ENCODE measurements around the gene HOXC9.
A peak's percentile ranks its signal among the peaks of the same experiment; 100 is the strongest.

HOXC9 gene

DNA sequence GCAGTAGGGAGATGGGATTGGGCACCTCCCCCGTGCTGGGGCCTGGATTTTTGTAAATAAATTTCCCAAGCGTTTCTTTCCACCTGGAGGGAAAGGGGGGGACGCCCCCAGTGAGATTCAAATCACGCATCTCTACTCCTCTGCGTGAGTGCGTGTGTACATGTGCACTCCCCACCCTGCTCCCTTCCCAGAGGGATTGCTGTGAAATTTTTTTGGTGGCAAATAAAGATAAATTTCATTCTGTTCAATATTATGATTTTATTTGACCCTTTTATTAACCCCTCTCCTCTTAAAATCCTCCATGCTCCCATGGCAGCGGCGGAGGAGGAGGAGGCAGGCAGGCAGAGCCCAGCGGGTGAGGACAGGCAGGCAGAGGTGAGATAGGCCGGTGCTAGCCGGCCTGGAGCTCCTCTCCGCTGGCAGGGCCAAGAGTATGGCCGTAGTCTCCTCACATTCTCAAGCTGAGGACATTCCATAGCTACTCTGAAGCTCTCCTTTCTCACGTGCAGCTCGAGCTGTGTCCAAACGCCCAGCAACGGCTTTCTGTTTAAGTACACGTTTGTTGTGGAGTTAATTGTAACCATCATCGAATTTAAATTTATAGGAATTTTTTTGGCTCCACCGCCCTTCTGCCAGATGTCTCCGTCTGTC is 23.7 kb upstream of the HOXC9 start:
- no peak for DNase-seq

DNA sequence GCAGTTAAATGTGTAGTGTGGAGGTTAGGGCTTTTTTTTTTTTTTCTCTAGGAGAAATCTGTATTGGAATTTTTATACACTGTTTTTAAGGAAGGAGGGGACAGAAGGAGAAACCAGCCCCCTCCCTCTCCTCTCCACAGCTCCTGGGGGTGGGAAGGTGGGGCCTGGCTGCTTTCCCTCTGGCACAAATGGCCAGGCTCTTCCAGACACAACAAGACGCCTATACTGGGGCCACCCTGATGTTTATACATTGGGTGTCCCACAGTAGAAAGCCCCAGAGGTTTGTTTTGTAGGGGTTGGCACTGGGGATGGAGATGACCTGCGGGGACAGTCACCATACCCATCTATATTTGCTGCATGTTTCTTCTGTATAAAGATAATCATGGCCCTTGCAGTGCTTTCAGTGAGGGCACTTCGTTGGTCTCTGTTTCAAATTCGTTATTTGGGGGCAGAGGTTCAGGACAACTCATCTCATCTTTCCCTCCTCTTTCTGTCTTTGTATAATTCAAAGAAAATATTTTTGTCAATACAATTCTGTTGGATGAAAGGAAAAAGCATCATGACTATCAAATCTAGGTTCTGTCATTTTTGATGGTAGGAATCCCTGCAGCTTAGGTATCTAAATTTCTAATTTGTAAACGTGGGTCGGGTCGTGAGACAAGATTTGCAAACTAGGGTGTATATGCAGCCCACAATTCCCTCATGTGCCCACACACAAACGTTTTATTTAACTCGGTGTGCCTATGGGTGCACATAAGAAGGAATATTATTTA is 23.0 kb upstream of the HOXC9 start:
- no peak for DNase-seq

- no peak for DNase-seq
Observed at GRCh38 chr12:53977596-53978445, 22.1 kb upstream of the HOXC9 start.

DNA sequence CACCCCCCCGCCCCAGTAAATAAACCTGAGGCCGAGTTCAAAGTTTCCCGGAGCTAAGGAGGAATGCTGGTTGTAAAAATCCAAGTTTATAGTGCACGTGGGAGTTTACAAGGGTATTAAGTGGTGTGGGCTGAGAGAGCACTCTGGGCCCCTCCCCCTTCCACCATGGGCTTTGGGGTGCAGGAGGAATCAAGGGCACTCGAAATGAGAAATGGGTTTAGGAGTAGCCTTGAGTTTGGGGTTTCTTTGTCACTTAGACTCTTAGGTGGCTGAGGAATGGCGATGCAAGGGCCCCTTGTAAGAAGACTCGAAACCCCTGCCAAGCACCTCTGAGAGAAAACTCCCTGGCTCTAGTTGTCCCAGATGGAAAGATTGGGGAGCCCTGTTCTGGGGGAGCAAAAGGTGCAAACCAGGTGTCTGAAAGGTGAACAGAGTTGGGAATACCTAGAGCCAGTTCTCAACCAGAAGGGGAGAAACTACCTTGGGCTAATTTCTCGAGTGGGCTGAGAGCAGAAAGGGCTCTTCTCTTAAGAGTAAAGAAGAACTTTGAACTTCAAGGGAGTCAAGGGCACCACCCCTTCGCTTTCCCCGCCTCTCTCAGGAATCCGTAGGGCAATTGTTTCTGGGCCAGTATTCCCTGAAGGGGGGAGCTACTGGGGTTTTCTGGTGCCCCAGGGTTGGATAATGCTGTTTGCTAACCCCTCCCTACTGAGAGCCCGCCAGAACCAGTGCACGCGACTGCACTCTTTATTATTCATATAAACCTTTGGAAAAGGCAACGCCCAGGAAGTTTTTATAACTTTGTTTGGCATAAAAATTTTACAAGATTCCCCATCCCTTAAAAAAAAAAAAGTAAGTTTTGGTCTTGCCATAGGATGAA is 21.2 kb upstream of the HOXC9 start:
- DNase-seq = no peak

- no peak for DNase-seq
Observed at GRCh38 chr12:53980104-53980801, 19.7 kb upstream of the HOXC9 start.

DNA sequence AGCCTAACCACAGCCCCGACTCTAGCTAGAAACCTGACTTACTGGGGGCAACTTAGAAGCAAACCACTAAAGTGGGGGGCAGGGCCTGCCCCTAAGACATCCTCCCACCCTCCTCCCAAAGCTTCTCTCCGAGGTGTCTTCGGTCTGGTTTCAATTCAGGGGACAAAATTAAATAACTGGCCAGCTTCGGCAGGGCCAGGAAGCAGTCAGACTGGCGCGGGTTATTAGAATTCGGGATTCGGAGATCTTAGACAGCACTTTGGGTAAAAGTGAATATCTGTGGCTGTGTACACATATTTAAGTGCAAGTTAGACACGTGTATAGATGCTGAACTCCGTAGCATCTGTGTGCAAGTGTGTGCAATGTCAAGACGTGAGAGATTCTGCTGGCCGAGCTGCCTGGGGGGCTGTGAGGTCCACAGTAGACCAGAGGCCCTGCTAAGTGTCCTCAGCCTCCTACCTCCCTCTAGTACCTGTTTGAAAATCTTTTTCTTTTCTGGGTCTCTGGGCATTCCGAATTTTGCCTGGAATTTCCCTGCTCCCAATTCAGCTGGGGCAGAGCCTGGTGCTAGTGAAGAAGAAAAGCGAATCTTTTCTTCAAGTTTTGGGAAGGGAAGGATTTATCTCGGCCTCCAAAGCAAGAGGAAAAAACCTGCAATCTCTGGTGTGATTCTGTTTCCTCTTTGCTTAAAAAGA is 19.0 kb upstream of the HOXC9 start:
- DNase-seq = no peak

DNA sequence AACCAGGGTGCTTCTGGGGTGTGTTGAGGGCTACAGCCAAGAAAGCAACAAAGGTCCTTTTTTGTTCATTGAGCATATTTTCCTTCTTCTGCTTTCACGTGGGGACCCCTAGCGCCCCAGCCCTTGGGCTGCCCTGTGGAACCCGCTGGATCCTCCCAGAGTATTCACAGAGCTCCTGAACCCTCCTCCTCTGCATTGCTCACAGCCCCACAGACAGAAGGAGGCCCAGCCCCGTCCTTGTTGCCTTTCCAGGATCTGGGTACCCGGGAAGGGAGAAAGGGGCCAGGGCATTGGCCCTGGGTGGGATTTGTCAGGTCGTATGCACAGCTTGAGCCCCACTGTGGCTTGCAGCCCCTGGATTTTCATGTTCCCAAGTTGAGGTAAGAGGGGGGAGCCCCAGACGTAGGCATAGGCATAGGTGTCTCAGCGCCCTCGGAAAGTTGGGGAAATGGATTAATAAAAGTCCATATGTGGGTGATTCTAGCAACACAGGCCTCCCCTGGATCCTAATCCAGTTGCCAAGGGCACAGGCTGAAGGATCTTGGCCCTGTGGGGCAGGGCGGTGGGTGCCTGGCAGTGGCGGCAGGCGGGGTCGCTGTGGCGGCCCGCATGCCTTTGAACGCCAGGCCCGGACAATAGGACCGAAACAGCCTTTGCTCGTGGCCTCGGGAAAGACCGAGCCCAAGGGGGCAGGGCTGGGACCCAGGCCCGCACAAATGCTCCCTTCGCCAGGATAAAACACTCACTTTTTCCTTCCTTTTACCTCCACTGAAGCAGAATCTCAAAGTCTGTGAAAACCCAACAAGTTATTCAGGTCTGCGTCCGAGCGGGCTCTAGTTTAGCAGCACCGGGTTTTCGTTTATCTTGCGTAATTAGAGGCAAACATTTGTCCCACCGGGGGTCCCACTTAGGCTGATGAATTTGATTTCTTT is 18.1 kb upstream of the HOXC9 start:
- DNase-seq = no peak

DNA sequence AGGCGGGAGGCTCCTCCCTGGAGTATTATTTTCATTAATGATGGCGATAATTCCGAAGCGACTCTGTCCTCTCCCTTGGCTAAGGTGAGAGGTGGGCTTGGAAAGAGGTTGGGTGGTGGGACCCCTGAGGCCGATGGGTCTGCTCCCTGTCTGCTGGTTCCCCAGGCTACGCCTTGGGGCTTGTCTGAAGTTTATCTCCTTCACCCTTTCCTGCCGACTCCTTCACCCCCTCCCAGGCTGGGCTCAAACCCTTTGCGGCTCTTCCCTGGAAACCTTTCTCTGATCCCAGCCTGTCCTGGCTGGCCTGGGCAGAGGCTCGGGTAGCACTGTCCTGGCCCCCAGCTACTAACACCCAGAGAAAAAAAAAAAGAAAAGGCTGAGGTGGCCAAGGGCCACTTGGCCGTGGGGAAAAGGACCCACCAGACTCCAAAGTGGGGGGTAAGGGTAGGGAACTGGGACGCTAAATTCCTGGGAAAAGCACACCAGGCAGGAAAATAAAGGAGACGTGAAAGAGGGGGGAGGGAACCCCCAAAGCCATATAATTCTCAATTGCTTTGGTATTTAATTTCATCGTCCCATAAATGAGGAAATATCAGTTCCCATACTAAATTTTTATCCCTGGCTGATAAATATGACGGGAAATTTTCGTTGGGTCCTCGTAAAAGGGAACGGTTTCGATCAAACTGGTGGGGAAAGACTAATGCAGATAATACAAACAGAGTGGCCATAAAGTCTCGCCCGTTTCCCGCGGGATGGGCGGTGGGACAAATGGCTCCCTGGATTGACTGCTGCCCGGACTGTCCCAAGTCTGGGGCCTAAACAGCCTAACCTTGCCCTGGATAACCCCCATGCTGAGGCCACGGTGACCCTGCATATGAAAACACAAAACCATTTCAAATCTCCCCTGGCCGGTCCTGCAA is 17.1 kb upstream of the HOXC9 start:
- no peak for DNase-seq

DNA sequence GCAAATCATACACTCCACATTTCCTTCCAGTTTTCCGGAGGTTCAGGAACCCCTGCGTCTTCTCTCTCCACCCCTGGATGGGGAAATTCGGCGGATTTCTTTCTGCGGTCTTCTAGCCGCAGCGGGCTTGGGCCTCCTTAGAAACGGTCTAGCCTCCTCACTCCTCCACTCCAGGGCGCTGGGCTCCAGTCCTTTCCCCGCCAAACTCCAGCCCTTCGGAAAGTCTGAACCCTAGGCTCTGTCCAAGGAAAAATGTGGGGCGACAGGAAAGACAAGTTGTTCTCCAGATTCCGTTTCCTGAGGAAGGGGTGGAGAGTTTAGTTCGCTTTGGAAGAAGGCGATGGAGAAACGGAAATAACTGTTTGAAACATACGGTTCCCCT is 16.4 kb upstream of the HOXC9 start:
- no peak for DNase-seq

GRCh38 chr12:53983950-53984572 is 15.9 kb upstream of the HOXC9 start:
- DNase-seq = no peak

DNA sequence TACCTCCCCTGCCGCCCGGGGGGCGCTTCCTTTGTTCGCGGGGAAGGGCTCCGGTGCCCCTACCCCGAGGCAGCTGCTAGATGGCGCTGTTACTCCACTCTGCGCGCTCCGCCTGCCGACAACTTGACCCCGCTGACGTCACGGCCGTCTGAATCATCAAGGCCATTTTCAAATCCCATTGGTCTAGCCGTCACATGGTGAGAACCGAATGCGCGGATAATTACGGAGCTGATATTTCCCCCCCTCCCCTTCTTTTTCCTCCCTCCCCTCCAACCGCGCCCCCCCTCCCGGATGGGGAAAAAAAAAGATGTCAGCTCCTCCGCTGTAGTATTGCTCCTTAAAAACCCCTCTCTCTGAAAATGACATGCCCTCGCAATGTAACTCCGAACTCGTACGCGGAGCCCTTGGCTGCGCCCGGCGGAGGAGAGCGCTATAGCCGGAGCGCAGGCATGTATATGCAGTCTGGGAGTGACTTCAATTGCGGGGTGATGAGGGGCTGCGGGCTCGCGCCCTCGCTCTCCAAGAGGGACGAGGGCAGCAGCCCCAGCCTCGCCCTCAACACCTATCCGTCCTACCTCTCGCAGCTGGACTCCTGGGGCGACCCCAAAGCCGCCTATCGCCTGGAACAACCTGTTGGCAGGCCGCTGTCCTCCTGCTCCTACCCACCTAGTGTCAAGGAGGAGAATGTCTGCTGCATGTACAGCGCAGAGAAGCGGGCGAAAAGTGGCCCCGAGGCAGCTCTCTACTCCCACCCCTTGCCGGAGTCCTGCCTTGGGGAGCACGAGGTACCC is 14.9 kb upstream of the HOXC9 start, which contains the start of gene HOXC10:
TSS of gene HOXC10 (plus strand) at position 246 of the 791 bp plus-strand sequence. CDS start at position 360, 114 bp downstream.
- peak; percentile 40 for DNase-seq

- no peak for DNase-seq
Observed at GRCh38 chr12:53985692-53985993, 14.3 kb upstream of the HOXC9 start.

GRCh38 chr12:53985994-53986685 is 13.8 kb upstream of the HOXC9 start:
- DNase-seq = no peak

DNA sequence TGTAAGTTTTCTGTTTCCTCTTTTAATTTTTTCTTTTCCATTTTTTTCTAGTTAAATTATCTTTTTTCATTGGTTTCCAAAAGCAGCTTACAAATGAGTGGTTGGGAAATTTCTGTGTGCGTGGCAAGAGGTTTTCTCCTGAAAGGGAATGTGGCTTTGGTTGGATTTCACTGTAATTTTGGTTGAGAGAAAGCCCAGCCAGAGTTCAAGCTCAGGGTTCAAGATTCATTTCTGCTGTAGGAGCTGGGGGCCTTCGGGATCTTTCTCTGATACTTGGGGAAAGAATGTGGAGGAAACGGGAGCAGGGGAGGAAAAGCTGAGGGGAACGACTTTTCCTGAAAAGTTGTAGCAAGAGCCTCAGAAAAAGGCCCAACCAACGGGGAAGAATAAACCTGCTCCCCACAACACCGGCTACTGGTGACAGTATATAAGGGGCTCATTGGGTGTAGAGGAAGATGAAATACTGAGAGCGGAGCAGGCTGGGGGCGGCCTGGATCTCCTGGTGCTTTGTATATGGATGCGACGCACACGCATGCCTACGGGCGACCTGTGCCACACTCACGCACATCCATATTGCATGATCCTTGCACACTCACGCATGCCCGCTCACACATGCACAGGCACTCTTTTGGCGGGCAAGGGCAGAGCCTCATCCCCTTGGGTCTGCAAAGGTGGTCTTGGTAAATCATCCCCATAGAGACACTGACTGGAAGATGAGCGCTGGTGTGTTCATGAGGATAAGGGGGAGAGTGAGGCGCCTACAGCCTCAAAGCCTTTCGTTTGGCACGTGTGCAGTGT is 13.1 kb upstream of the HOXC9 start:
- no peak for DNase-seq

GRCh38 chr12:53987787-53988230 is 12.2 kb upstream of the HOXC9 start:
- no peak for DNase-seq

DNA sequence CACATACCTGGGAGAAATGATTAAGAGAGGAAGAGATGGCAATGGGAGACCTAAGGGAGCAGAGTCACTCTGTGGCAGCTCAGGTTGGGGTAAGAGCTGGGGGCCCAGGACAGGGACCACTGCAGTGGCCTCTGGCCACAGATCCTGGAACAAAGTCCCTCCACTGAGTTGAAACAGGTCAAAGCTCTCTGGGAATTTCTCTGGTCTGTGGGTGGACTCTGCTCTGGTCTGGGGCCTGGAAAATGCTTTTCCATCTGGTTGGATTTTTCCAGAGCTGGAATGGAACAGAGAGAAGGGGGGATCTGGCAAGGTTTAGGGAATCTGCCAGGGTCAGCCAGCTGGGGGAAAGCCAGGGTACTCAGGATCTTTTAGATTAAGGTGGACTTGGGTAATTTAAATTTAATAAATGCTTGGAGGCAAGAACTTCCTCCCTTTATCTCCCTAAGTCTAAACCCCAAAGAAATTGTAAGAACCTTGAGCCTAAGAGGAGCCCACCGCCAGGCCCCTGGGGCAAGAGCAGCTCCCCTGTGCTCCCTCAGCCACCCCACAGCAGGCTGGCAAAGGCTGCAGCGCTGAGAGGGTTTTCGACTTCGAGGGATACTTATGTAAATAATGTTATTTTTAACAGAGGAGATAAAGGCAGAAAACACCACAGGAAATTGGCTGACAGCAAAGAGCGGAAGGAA is 11.3 kb upstream of the HOXC9 start:
- no peak for DNase-seq
